ENCODE results near the gene ATRNL1.

- TF ChIP-seq CTCF (IDR thresholded peaks at IDR 0.05), result no peak
- TF ChIP-seq POLR2AphosphoS5 (IDR thresholded peaks at IDR 0.05), result no peak
- no peak for TF ChIP-seq POLR2A (IDR thresholded peaks at IDR 0.05)
Measured at GRCh38 chr10:115935731-115936130, 842.6 kb downstream of the ATRNL1 start.

Data from prostate gland (tissue), 2 donors.